Pericardium fibroblast (primary cell): ENCODE measurements around the gene WNT9B. TPM values are rescaled to one million over a fixed set of nuclear protein-coding genes. Genes with fewer than 3 reads are reported as not detected.

ENCODE experiments used
- total RNA-seq: library from RNA; depleted of rRNA; stranded (reverse); fragments of >200 nt; gene quantifications from 2 replicates; pipeline ENCODE4 v1.2.3, GENCODE V29; 2015

WNT9B gene
- not detected in 2 replicates for total RNA-seq

GRCh38 chr17:46851029-46851741, at the start of gene WNT9B:
Gene WNT9B, plus strand, starts transcription at chr17:46851583. Its CDS starts 56 bp downstream, at chr17:46851639.

DNA sequence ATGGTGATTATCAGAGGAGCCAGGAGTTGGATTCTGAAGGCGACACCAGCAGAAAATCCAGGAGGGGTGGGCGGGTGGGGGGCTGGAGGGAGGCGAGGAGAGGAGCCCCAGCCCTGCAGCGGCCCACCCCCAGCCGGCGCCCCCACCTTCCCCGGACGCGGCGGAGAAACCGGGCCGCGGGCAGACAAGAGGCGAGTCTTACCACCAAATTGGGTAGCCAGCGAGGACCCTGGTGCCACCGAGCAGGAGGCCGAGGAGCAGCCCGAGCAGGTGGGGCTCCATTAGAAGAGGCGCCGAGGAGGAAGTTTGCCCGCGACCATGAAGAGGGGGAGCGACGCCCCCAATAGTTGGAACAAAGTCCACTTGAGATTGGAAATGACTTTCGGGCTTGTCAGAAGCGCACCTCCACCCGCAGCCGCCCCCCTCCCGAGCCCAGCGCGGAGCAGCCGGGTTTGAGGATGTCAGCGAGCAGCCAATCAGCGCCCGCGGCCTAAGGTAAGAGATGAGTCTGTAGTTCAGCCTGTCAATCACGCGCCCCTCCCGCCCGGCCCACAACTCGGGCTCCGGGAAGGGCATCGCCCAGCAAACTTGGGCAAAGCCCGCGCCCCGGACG, 33.0 kb upstream of the WNT9B start, which contains the start of gene WNT3:
WNT3 (minus strand) TSS at position 377 of the 613 bp plus-strand sequence; CDS start at position 282, 95 bp downstream.

DNA sequence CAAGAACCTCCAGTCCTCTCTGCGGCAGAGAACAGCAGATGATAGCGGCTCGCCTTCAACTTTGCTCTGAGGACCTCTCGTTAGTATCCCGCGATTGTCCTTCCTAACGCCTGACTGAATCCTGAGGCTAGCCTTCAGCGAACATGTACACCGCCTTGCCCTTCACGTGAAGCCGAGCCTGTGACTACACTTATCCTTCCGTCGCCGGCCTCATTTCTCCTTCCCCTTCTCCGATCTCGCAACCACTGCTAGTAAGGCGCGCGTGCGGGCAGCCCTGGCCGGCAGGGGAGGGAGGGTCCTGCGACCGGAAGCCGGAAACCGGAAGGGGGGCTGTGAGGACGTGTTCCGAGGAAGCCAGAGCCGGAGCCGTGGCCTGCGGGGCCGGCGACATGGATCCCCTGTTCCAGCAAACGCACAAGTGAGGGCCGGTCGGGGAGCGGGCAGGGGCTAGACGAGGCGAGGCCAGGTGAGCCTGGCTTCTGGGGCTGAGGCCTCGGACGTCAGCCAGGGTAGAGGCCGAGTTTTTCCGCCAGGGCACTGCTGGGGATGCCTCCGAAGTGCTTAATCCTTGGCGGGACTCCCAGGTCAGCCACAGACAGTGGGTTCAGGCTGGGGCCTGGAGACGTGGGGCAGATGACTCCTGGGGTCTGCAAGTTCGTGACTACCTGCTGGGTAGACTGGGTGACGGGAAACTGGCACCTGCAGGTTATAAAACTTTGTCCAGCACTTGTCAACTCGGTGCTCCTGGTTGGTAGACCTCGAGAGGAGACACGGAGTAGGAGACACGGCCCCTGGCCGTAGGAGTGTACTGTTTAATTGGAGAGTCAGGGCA, 71.6 kb downstream of the WNT9B start, which contains the start of gene GOSR2:
GOSR2 (plus strand) TSS at position 357 of the 832 bp plus-strand sequence; CDS start at position 390, 33 bp downstream.

Other genes with a start within 250 kb of the WNT9B start
- 0.51 and 1.2 TPM in 2 replicates for gene WNT3, start 32.9 kb upstream of the WNT9B start, total RNA-seq
- gene GOSR2, start 71.6 kb downstream of the WNT9B start, total RNA-seq: 34.3 and 43.2 TPM in 2 replicates
- not detected in 2 replicates for gene RPRML, start 127.7 kb downstream of the WNT9B start, total RNA-seq